Thyroid gland (tissue), 4 donors: Measurements from ENCODE around the gene ZBTB7B. TPM values are rescaled to one million over a fixed set of nuclear protein-coding genes. Genes with fewer than 3 reads are reported as not detected.

Experiments used
- DNase-seq, 2 donors: peaks; one replicate each; pipeline ENCODE4 v3.0.0-alpha.2; 2019
- H3K27ac ChIP-seq, 3 donors: fragments of 200-600 bp; sonication (generic); 1 replicate in 2 of 3; 2 replicates in 1 of 3; pipeline ENCODE4 v1.5.1; 2016 to 2019; ENCODE audit warnings: mild to moderate bottlenecking in 1 of 3, moderate library complexity in 1 of 3
- H3K27me3 ChIP-seq: fragments of 200-600 bp; sonication (generic); one replicate; pipeline ENCODE4 v1.5.1; 2019
- H3K36me3 ChIP-seq, 2 donors: fragments of 200-600 bp; sonication (generic); one replicate each; pipeline ENCODE4 v1.5.1; 2016 to 2019
- H3K4me1 ChIP-seq, 2 donors: fragments of 200-600 bp; sonication (generic); one replicate each; pipeline ENCODE4 v1.5.1; 2017 to 2019
- H3K4me3 ChIP-seq, 3 donors: fragments of 200-600 bp; sonication (generic); replicated peaks in 1 of 3; 1 replicate in 2 of 3; 2 replicates in 1 of 3; pipeline ENCODE4 v1.5.1; 2016; ENCODE audit warnings: mild to moderate bottlenecking in 1 of 3
- H3K9me3 ChIP-seq: fragments of 200-600 bp; sonication (generic); one replicate; pipeline ENCODE4 v1.5.1; 2017
- CTCF ChIP-seq, 6 experiments: fragments of 200-600 bp in 3 of 6; fragments of 450-650 bp in 3 of 6; sonication (generic) in 3 of 6; IDR thresholded peaks; one replicate each; pipeline ENCODE4 v1.5.1; 2016 to 2019; ENCODE audit warnings: antibody characterized with exemption in 6 of 6, mild to moderate bottlenecking in 2 of 6, inconsistent platforms in 1 of 6, moderate library complexity in 1 of 6
- POLR2A ChIP-seq, 2 donors: fragments of 450-650 bp; IDR thresholded peaks; one replicate each; pipeline ENCODE4 v1.6.1; 2017; ENCODE audit warnings: antibody characterized with exemption in 2 of 2, mild to moderate bottlenecking in 2 of 2, moderate library complexity in 1 of 2
- WGBS, 2 donors: methylation state at CpG; one replicate each; pipeline ENCODE4 v1.1.5; 2017; 5-methylcytosine and 5-hydroxymethylcytosine counted together
- intact Hi-C: fragments of 100-400 bp; cut with DNase I; formaldehyde crosslinking; loops from one replicate; pipeline ENCODE4 v1.15.1; 2023
- total RNA-seq, 4 donors: library from RNA; depleted of rRNA; stranded (reverse); fragments of >200 nt; gene quantifications; one replicate each; pipeline ENCODE4 v1.2.3, GENCODE V29; 2016

ZBTB7B gene
- total RNA-seq, 4 donors from 2014 or later = 35.7 to 89.8 (median 47.3) TPM

- H3K27me3 ChIP-seq = no peaks in the 10 kb centered on the region
- peaks cover 4 to 17% of the 10 kb centered on the region in 2 donors for H3K4me1 ChIP-seq
- intact Hi-C loops = loop anchor here (5.0 kb wide), 1 partner anchor 37 kb away; no protein-coding TSS in a partner anchor
- no peak overlapping the region for H3K4me3 ChIP-seq
- TF ChIP-seq POLR2A (IDR thresholded peaks at IDR 0.05) (no peak), CTCF (IDR thresholded peaks at IDR 0.05) (peak; percentile 18 to 80 (median 72))
- WGBS, 2 donors = 44 to 46% methylated on average over 7 of the region's 7 CpGs
- no peaks in the 10 kb centered on the region for H3K36me3 ChIP-seq
- H3K27ac ChIP-seq = peak overlapping the region in 1 of 3 donors; percentile 44
- H3K9me3 ChIP-seq = no peaks in the 10 kb centered on the region
- DNase-seq = peak; percentile 91 to 92
Measured at GRCh38 chr1:155044812-155045657, 42.4 kb downstream of the ZBTB7B start.

- H3K27me3 ChIP-seq = no peaks in the 10 kb centered on the region
- no peak overlapping the region for H3K4me3 ChIP-seq
- H3K27ac ChIP-seq = no peak overlapping the region
- no peaks in the 10 kb centered on the region for H3K9me3 ChIP-seq
- intact Hi-C loops = loop anchor here (5.0 kb wide), 1 partner anchor 34 kb away; no protein-coding TSS in a partner anchor
- 89 to 96% methylated on average over 8 of the region's 8 CpGs for WGBS, 2 donors
- no peaks in the 10 kb centered on the region for H3K36me3 ChIP-seq
- no peak for DNase-seq
- H3K4me1 ChIP-seq = peaks cover 9 to 38% of the 10 kb centered on the region in 2 donors
- TF ChIP-seq CTCF (IDR thresholded peaks at IDR 0.05) = no peak
- TF ChIP-seq POLR2A (IDR thresholded peaks at IDR 0.05) = no peak
Measured at GRCh38 chr1:155048449-155049334, 46.1 kb downstream of the ZBTB7B start.

GRCh38 chr1:155049651-155050559, 47.3 kb downstream of the ZBTB7B start:
- Histone ChIP-seq H3K4me3 (peak overlapping the region in 1 of 3 donors; percentile 56), H3K27ac (peak overlapping the region in 2 of 3 donors; percentile 55 to 83), H3K27me3 (no peaks in the 10 kb centered on the region), H3K9me3 (no peaks in the 10 kb centered on the region), H3K36me3 (no peaks in the 10 kb centered on the region), H3K4me1 (peaks cover 9 to 32% of the 10 kb centered on the region in 2 donors)
- WGBS, 2 donors = 30 to 36% methylated on average over 10 of the region's 10 CpGs
- DNase-seq = peak in 1 of 2 donors; percentile 28
- no peak for TF ChIP-seq POLR2A (IDR thresholded peaks at IDR 0.05)
- TF ChIP-seq CTCF (IDR thresholded peaks at IDR 0.05) = peak in 1 of 6 experiments; percentile 9
- intact Hi-C loops = loop anchor here (5.0 kb wide), 2 partner anchors 32 to 78 kb away; partner anchors contain the start of genes CKS1B and SHC1

GRCh38 chr1:155050560-155051341, 48.1 kb downstream of the ZBTB7B start, which contains the start of gene ADAM15:
Gene ADAM15, plus strand, starts transcription at chr1:155051316. Its CDS starts 71 bp downstream, at chr1:155051387.
- TF ChIP-seq CTCF (IDR thresholded peaks at IDR 0.05) (peak; percentile 64 to 87 (median 74)), POLR2A (IDR thresholded peaks at IDR 0.05) (no peak)
- DNase-seq = peak; percentile 70 to 77
- peak within 1 kb of the TSS; percentile 54 to 56 (median 55) for H3K4me3 ChIP-seq
- no peaks in the 10 kb centered on the region for H3K9me3 ChIP-seq
- 4 to 6% methylated on average over 15 to 25 of the region's 99 CpGs for WGBS, 2 donors
- no peaks in the 10 kb centered on the region for H3K27me3 ChIP-seq
- intact Hi-C loops = loop anchor here (5.0 kb wide), 1 partner anchor 78 kb away; the partner anchor contains the start of genes CKS1B and SHC1
- peaks cover 9 to 28% of the 10 kb centered on the region in 2 donors for H3K4me1 ChIP-seq
- H3K27ac ChIP-seq = peak within 1 kb of the TSS; percentile 67 to 84 (median 83)
- H3K36me3 ChIP-seq = peaks cover 0 to 1% of the 10 kb centered on the region in 2 donors
